ENCODE data around the gene UCN2. TPM values are rescaled to one million over a fixed set of nuclear protein-coding genes. Genes with fewer than 3 reads are reported as not detected.
A peak's percentile ranks its signal among the peaks of the same experiment; 100 is the strongest.

UCN2 gene
- total RNA-seq, result not detected

DNA sequence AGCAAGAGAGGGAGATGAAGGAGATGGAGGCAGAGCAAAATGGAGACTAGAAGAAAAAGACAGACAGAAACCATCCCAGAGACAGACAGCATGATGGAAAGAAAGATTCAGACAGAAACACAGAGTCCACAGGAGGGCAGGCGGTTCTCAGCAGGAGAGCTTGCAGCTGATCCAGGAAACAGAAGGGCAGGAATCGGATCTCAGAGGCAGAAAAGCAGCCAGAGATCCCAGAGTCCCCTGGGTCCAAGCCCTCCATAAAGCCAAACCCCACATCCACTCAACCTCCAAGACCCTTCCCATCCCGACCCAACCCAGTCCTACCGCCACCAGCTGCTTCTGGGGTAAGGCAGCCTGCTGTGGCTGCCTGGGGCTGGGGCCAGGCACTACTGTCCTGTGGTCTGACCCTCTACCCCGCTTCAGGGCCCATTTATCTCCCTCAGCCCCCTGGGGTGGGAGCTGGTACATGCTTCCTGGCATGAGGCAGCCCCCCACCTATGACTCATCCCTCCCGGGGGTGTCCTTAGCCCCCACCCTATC lies at the start of gene UCN2:
Gene UCN2 (minus strand): TSS at position 400 of the 537 bp plus-strand sequence. CDS start 657 bp downstream, outside the sequence.
- no peaks in the 10 kb centered on the region for H3K9me3 Mint-ChIP-seq
- H3K4me1 Mint-ChIP-seq (ENCODE audit: low read depth), result peaks cover 31% of the 10 kb centered on the region
- H3K4me3 Mint-ChIP-seq, result no peak within 1 kb of the TSS
- H3K36me3 Mint-ChIP-seq (ENCODE audit: low read depth), result no peaks in the 10 kb centered on the region
- ChIA-PET CTCF (interaction anchor here (1.0 to 2.5 kb wide), 2 partner anchors 71 to 127 kb away, joined by 3 to 6 read pairs; no protein-coding TSS in a partner anchor), POLR2A (no interaction called here)
- ATAC-seq (no peak), DNase-seq (no peak)
- intact Hi-C loops (cut with micrococcal nuclease), result no loop called here
- H3K27me3 Mint-ChIP-seq, result no peaks in the 10 kb centered on the region
- H3K27ac Mint-ChIP-seq, result peak within 1 kb of the TSS; percentile 48
- TF ChIP-seq CTCF (IDR thresholded peaks at IDR 0.05), result no peak

GRCh38 chr3:48612309-48612708 lies 48.7 kb upstream of the UCN2 start:
- DNase-seq, result no peak
- peaks cover 25% of the 10 kb centered on the region for H3K36me3 Mint-ChIP-seq (ENCODE audit: low read depth)
- intact Hi-C loops (cut with micrococcal nuclease), result no loop called here
- CTCF ChIA-PET, result interaction anchor here (1.3 to 2.9 kb wide), 3 partner anchors 10 to 44 kb away, joined by 3 to 13 read pairs (median 5); partner anchors contain the start of genes SLC26A6 and TMEM89
- POLR2A ChIA-PET, result interaction anchor here (0.6 to 1.4 kb wide), 4 partner anchors 10 to 62 kb away, joined by 3 to 5 read pairs (median 3); no protein-coding TSS in a partner anchor
- TF ChIP-seq CTCF (IDR thresholded peaks at IDR 0.05), result no peak
- peak overlapping the region; percentile 66 for H3K27ac Mint-ChIP-seq
- H3K4me3 Mint-ChIP-seq, result no peak overlapping the region
- H3K4me1 Mint-ChIP-seq (ENCODE audit: low read depth), result peaks cover 25% of the 10 kb centered on the region
- no peaks in the 10 kb centered on the region for H3K27me3 Mint-ChIP-seq
- no peak for ATAC-seq
- peaks cover 3% of the 10 kb centered on the region for H3K9me3 Mint-ChIP-seq

DNA sequence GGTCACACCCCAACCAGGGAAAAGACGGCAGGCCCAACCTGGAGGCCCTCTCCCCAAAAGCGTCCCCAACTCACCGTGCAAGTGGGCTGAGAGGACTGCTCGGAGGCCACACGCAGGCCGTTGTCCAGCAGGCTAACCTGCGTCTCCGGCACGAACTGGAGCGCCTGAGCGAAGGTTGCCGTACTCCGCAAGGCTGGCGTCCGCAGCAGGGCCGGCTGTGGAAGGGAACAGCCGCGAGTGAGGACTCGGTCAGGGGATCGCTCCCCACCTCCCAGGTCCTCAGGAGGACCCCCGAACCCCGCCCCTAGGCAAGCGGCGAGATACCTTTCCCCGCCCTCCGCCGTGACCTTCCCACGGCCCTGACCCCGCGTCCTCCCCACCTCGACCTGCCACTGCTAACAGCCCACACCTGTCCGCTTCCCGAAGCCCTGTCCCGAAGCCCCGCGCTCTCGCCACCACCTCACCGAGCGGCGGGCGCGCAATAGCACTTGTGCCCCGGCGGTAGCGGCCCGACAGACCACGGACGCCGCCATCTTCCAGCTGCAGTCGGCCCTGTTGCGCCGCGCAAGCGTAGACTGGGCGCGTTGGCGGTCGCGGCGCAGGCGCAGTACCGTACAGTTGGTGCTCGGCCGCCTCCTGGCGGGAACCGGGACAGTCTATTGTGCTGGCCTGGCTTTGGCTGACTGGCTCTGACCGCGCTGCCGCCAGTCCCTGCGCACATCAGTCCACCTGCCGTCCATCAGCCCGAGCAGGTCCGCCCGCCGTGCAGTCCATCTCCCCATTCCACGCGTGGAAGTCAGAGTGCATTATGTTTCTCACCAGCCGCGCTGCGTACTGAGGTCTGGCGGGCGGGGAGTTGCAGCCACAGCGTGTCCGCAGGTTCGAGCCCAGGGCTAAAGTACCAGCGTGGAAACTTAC lies 45.8 kb upstream of the UCN2 start, which contains the start of gene UQCRC1:
Gene UQCRC1 (minus strand): TSS at position 559 of the 918 bp plus-strand sequence. CDS start 26 bp downstream, at position 533.
- CTCF ChIA-PET, result interaction anchor here (1.0 to 1.3 kb wide), 4 partner anchors 14 to 173 kb away, joined by 3 to 5 read pairs (median 4); partner anchors contain the start of gene SLC26A6

DNA sequence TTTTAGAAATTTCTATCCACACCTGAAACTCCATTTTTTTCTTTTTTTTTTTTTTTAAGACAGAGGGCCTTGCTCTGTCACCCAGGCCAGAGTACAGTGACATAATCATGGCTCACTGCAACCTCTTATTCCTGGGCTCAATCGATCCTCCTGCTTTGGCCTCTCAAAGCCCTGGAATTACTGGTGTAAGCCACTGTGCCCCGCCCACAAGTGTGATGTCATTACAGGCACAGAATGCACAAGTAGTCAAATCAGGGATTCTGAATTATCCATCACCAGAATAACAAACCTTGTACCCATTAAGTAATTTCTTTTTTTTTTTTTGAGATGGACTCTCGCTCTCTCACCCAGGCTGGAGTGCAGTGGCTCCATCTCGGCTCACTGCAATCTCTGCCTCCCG lies 43.9 kb upstream of the UCN2 start:
- intact Hi-C loops (cut with micrococcal nuclease), result no loop called here
- peaks cover 42% of the 10 kb centered on the region for H3K36me3 Mint-ChIP-seq (ENCODE audit: low read depth)
- DNase-seq, result peak; percentile 52

More for the DNA sequence above, 45.8 kb upstream of the UCN2 start, which contains the start of gene UQCRC1:
- H3K4me1 Mint-ChIP-seq (ENCODE audit: low read depth), result peaks cover 21% of the 10 kb centered on the region
- POLR2A ChIA-PET, result interaction anchor here (0.6 to 2.3 kb wide), 4 partner anchors 12 to 79 kb away, joined by 3 to 9 read pairs (median 4); partner anchors contain the start of gene SLC26A6
- peak within 1 kb of the TSS; percentile 89 for H3K4me3 Mint-ChIP-seq
- DNase-seq (peak; percentile 94), ATAC-seq (peak; percentile 98)
- intact Hi-C loops (cut with micrococcal nuclease), result no loop called here
- H3K27ac Mint-ChIP-seq, result peak within 1 kb of the TSS; percentile 94
- peak; percentile 94 for TF ChIP-seq CTCF (IDR thresholded peaks at IDR 0.05)
- H3K36me3 Mint-ChIP-seq (ENCODE audit: low read depth), result peaks cover 32% of the 10 kb centered on the region
- no peaks in the 10 kb centered on the region for H3K9me3 Mint-ChIP-seq
- no peaks in the 10 kb centered on the region for H3K27me3 Mint-ChIP-seq

More for the DNA sequence above, 43.9 kb upstream of the UCN2 start:
- ATAC-seq, result no peak
- Mint-ChIP-seq H3K27ac (no peak overlapping the region), H3K27me3 (no peaks in the 10 kb centered on the region), H3K4me3 (no peak overlapping the region), H3K9me3 (no peaks in the 10 kb centered on the region), H3K4me1 (ENCODE audit: low read depth) (peaks cover 13% of the 10 kb centered on the region)
- no peak for TF ChIP-seq CTCF (IDR thresholded peaks at IDR 0.05)
- ChIA-PET POLR2A (no interaction called here), CTCF (interaction anchor here (0.8 to 1.0 kb wide), 2 partner anchors 28 to 58 kb away, joined by 3 to 4 read pairs; partner anchors contain the start of gene SLC26A6)
